HepG2 (cell line): ENCODE measurements around the gene ZMYM1.

Experiments
- KAT8 ChIP-seq: IDR thresholded peaks from 2 replicates; pipeline ENCODE4 v1.6.1; 2016; ENCODE audit warnings: missing genetic modification reagents, missing compliant biosample characterization
- PRDM10 ChIP-seq: sonication (generic); formaldehyde crosslinking; IDR thresholded peaks from 2 replicates; pipeline ENCODE4 v1.4.0; 2020; ENCODE audit warnings: low read depth, missing genetic modification reagents
- ZNF317 ChIP-seq: sonication (generic); formaldehyde crosslinking; IDR thresholded peaks from 2 replicates; pipeline ENCODE4 v1.5.0; 2020; ENCODE audit warnings: mild to moderate bottlenecking, missing genetic modification reagents
- ZNF749 ChIP-seq: sonication (generic); formaldehyde crosslinking; IDR thresholded peaks from 2 replicates; pipeline ENCODE4 v1.8.0; 2022; ENCODE audit warnings: mild to moderate bottlenecking, missing genetic modification reagents, moderate library complexity, borderline replicate concordance
- TF ChIP-seq, protein P1 (sequence below): sonication (generic); formaldehyde crosslinking; IDR thresholded peaks from 2 replicates; pipeline ENCODE4 v1.4.0; 2020; ENCODE audit warnings: mild to moderate bottlenecking, missing genetic modification reagents, borderline replicate concordance

DNA sequence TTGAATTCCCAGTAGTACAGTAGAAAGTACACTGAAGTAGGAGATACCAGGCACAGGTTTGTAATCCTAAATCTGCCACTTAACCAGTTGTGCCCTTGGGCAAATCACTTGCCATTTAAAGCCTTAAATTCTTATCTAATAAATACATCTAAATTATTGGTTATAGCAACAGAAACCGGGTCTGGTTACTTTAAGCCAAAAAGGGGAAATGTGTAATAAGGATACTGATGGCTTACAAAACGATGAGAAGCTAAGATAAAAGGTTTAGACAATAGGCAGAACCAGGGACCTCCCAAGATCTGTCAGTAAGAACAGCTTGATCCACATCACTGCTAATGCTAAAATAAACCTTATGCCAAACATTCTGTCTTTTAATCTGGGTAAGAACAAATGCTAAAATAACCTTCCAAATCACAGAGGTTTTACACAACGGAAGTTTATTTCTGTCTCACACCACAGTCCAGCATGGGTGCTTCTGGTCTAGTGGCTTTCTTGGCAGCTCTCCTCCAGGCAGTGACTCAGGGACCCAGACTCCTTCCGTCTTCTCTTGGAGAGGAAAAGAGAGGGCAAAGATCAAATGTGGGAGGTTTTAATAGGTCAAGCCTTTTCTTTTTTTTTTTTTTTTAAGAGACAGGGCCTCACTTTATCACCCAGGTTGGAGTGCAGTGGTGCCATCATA lies 16.5 kb upstream of the ZMYM1 start:
- TF ChIP-seq ZNF749 (CRISPR knock-in tag) (no peak), ZNF317 (CRISPR knock-in tag) (no peak), PRDM10 (CRISPR knock-in tag) (no peak), KAT8 (CRISPR knock-in tag) (no peak)
- TF ChIP-seq, protein P1, sequence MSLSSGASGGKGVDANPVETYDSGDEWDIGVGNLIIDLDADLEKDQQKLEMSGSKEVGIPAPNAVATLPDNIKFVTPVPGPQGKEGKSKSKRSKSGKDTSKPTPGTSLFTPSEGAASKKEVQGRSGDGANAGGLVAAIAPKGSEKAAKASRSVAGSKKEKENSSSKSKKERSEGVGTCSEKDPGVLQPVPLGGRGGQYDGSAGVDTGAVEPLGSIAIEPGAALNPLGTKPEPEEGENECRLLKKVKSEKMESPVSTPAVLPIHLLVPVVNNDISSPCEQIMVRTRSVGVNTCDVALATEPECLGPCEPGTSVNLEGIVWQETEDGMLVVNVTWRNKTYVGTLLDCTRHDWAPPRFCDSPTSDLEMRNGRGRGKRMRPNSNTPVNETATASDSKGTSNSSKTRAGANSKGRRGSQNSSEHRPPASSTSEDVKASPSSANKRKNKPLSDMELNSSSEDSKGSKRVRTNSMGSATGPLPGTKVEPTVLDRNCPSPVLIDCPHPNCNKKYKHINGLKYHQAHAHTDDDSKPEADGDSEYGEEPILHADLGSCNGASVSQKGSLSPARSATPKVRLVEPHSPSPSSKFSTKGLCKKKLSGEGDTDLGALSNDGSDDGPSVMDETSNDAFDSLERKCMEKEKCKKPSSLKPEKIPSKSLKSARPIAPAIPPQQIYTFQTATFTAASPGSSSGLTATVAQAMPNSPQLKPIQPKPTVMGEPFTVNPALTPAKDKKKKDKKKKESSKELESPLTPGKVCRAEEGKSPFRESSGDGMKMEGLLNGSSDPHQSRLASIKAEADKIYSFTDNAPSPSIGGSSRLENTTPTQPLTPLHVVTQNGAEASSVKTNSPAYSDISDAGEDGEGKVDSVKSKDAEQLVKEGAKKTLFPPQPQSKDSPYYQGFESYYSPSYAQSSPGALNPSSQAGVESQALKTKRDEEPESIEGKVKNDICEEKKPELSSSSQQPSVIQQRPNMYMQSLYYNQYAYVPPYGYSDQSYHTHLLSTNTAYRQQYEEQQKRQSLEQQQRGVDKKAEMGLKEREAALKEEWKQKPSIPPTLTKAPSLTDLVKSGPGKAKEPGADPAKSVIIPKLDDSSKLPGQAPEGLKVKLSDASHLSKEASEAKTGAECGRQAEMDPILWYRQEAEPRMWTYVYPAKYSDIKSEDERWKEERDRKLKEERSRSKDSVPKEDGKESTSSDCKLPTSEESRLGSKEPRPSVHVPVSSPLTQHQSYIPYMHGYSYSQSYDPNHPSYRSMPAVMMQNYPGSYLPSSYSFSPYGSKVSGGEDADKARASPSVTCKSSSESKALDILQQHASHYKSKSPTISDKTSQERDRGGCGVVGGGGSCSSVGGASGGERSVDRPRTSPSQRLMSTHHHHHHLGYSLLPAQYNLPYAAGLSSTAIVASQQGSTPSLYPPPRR (CRISPR knock-in tag): no peak
